Type B pancreatic cell (in vitro differentiated cells): ENCODE measurements around the gene RANBP1. TPM values are rescaled to one million over a fixed set of nuclear protein-coding genes. Genes with fewer than 3 reads are reported as not detected.

Experiments
- DNase-seq: peaks from one replicate; pipeline ENCODE4 v3.0.0; 2021; ENCODE audit warnings: mixed read lengths; ENCODE audit not compliant: unreplicated experiment; ENCODE audit errors: extremely low spot score
- H3K27ac Mint-ChIP-seq: 2 replicates; pipeline ENCODE4 v1.8.0; 2021; ENCODE audit warnings: mild to moderate bottlenecking, mixed read lengths
- H3K27me3 Mint-ChIP-seq: 2 replicates; pipeline ENCODE4 v1.8.0; 2021; ENCODE audit warnings: mixed read lengths
- H3K36me3 Mint-ChIP-seq: 2 replicates; pipeline ENCODE4 v1.8.0; 2021; ENCODE audit warnings: mixed read lengths
- H3K4me1 Mint-ChIP-seq: one replicate; pipeline ENCODE4 v1.8.0; 2021; ENCODE audit warnings: mixed read lengths; ENCODE audit not compliant: unreplicated experiment
- H3K4me3 Mint-ChIP-seq: 2 replicates; pipeline ENCODE4 v1.8.0; 2021; ENCODE audit warnings: mild to moderate bottlenecking, mixed read lengths
- H3K9me3 Mint-ChIP-seq: 2 replicates; pipeline ENCODE4 v1.8.0; 2021; ENCODE audit warnings: mixed read lengths
- total RNA-seq: library from RNA; stranded (reverse); gene quantifications from 2 replicates; pipeline ENCODE4 v1.2.1, GENCODE V29; 2021; ENCODE audit warnings: low replicate concordance
- TF ChIP-seq, protein P1 (sequence below): fragments of 200-600 bp; sonication (generic); conservative IDR thresholded peaks from 2 replicates; pipeline ENCODE4 v1.5.0; 2021; ENCODE audit warnings: antibody characterized with exemption, mild to moderate bottlenecking

The RANBP1 gene
- total RNA-seq, 1 donor from 2014 or later: 235 TPM

DNA sequence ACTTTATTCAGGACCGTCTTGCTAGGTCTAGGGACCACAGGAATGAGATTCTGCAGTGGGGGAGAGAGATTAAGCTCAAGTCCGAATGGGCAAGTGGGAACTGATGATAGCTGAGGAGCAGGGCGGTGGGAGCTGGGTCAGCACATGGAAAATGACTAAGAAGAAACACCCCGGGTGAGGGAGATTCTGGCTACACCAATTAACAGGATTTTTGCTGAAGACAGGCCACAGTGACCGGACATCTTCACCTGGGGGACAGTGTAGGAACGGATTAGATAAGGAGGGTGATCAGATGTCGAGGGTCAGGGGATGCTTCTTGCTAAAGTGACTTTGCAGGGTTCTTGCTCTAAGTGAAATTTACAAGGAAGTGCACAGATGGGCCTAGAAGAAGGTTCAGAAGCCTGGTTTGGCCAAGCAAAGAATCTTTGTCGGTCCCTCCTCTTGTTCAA is 44.4 kb upstream of the RANBP1 start:
- Mint-ChIP-seq H3K27ac (no peak overlapping the region), H3K9me3 (no peaks in the 10 kb centered on the region), H3K4me1 (peaks cover 2% of the 10 kb centered on the region), H3K4me3 (no peak overlapping the region), H3K36me3 (no peaks in the 10 kb centered on the region), H3K27me3 (no peaks in the 10 kb centered on the region)
- TF ChIP-seq, protein P1, sequence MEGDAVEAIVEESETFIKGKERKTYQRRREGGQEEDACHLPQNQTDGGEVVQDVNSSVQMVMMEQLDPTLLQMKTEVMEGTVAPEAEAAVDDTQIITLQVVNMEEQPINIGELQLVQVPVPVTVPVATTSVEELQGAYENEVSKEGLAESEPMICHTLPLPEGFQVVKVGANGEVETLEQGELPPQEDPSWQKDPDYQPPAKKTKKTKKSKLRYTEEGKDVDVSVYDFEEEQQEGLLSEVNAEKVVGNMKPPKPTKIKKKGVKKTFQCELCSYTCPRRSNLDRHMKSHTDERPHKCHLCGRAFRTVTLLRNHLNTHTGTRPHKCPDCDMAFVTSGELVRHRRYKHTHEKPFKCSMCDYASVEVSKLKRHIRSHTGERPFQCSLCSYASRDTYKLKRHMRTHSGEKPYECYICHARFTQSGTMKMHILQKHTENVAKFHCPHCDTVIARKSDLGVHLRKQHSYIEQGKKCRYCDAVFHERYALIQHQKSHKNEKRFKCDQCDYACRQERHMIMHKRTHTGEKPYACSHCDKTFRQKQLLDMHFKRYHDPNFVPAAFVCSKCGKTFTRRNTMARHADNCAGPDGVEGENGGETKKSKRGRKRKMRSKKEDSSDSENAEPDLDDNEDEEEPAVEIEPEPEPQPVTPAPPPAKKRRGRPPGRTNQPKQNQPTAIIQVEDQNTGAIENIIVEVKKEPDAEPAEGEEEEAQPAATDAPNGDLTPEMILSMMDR: no peak
- no peak for DNase-seq

DNA sequence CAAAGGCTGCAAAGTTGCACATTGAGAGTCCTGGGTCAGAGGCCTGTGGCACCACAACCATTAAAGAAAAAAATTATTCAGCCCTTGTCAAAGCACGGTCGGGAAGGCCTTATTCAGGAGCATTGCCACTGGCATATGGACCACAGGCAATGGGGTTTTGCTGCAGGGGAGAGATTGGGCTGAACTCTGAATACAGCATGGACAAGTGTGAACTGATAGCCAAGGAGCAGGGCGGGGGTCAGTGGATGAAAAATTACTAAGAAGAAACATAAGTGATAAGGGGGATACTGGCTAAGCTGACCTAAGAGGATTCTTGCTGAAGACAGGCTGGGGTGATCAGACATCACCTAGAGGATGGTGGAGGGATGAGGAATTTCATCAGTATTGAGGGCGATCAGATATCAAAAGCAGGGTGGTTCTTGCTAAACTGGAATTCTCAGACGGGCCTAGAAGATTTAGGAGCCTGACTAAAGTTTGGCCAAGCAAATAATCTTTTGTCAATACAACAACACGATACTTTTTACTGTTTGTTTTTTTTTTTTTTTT is 39.2 kb upstream of the RANBP1 start:
- Mint-ChIP-seq H3K27me3 (no peaks in the 10 kb centered on the region), H3K9me3 (no peaks in the 10 kb centered on the region), H3K4me1 (peaks cover 13% of the 10 kb centered on the region), H3K27ac (peak overlapping the region; percentile 16), H3K36me3 (peaks cover 3% of the 10 kb centered on the region), H3K4me3 (peak overlapping the region; percentile 69)
- no peak for DNase-seq
- TF ChIP-seq, protein P1: peak; percentile 29

DNA sequence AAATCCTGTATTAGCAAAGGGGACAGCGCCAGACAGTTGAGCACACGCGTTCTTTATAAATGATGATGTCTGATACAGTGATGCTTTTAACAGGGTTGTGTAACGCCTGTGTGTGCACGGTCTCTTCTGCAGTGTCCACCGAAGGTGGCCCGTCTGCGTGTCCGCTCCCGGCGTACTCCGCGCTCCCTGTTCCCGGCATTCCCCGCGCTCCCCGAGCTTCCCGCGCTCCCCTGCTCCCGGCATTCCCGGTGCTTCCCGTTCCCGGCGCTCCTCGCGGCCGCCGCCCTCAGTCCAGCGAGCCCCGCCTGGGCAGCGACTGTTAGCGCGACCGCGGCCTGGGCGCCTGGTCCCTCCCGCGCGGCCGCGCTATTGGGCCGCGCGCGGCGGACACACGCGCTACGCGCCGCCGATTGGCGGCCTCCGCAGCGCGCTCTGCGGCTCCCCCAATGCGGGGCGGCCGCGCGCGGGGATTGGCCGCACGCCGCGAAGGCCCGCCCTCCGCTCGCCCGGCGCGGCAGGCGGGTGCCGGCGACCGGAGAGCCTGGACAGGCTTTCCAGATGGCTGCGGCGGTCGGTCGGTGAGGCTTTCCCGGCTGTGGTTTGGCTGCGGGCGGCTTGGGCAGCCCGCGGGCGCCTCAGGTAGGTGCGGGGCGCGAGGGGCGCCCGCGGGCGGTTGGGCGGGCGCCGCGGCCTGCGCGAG is 36.0 kb upstream of the RANBP1 start, which contains the start of gene DGCR8:
Gene DGCR8 (plus strand): TSS at position 497 of the 700 bp plus-strand sequence. CDS start 5,723 bp downstream, outside the sequence.
- H3K36me3 Mint-ChIP-seq: peaks cover 11% of the 10 kb centered on the region

DNA sequence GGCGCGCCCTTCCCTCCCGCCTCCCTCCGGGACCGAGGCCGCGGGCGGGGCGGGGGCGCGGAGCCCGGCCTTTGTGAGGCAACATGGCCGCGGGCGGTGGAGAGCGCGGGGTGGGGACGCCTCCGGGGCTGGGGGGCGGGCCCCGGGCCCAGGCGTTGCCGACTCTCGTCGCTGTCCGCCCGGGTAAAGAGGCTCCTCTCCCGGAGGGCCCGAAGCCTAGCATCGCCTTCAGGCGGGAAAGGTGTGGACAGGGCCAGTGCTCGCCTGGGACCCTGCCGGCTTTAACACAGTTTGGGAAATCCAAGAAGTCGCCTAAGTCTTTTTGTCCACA is 35.5 kb upstream of the RANBP1 start:
- Mint-ChIP-seq H3K36me3 (peaks cover 11% of the 10 kb centered on the region), H3K4me3 (peak overlapping the region; percentile 95), H3K27me3 (no peaks in the 10 kb centered on the region), H3K9me3 (no peaks in the 10 kb centered on the region), H3K27ac (peak overlapping the region; percentile 76), H3K4me1 (peaks cover 42% of the 10 kb centered on the region)
- TF ChIP-seq, protein P1: no peak
- no peak for DNase-seq

More for the DNA sequence above, 36.0 kb upstream of the RANBP1 start, which contains the start of gene DGCR8:
- peak within 1 kb of the TSS; percentile 95 for H3K4me3 Mint-ChIP-seq
- H3K4me1 Mint-ChIP-seq: peaks cover 39% of the 10 kb centered on the region
- H3K27me3 Mint-ChIP-seq: no peaks in the 10 kb centered on the region
- DNase-seq: peak; percentile 94
- H3K27ac Mint-ChIP-seq: peak within 1 kb of the TSS; percentile 92
- no peaks in the 10 kb centered on the region for H3K9me3 Mint-ChIP-seq
- TF ChIP-seq, protein P1: no peak

DNA sequence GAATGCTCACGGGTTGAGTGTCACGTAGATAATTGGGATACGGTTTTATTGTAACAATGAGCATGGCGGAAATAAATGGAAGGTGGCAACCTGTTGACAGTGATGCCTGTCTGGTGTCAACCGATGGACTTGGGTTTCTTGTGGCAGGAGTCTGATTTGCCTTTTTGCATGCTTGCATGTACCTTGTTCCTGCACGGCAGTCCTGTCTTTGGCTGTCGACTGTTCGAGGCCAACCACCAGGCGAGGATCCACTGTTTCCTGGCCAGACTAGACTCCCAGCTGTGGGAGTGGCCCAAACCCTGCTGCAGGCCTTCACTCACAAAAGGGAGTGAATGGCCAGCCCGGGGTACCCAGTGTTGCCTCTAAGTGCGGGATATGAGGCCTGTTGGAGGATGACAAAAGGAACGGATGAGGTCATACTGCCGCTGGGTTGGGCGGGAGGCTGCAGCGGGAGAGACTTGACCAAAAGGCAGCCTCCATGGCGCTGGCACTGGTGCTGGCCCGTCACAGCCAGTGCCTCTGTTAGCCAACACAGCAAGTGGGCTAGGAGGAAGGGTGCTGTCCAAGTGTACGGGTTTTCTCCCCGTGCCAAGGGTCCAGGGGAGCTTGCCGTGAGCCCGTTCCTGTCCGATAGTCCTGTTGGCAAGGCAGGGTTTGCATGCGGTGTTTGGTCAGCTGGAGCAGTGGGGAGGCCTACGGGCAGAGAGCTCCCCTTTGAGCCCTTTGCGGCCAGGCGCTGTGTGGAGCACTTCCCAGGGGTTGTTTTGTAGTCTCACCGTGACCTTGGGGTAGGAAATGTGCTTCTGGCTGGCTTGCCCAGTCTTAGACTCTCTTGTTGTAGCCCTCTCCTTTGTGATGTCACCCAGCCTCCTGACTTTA is 34.9 kb upstream of the RANBP1 start:
- Mint-ChIP-seq H3K4me3 (peak overlapping the region; percentile 95), H3K27ac (peak overlapping the region; percentile 76), H3K4me1 (peaks cover 42% of the 10 kb centered on the region), H3K36me3 (peaks cover 11% of the 10 kb centered on the region), H3K9me3 (no peaks in the 10 kb centered on the region), H3K27me3 (no peaks in the 10 kb centered on the region)
- DNase-seq: no peak
- TF ChIP-seq, protein P1: no peak
